Large intestine (tissue), 3 donors: Measurements from ENCODE around the gene ETV6. TPM values are rescaled to one million over a fixed set of nuclear protein-coding genes. Genes with fewer than 3 reads are reported as not detected.
"Not testable (repeated sequence)": the region's sequence is repeated elsewhere in the genome, so short reads cannot be mapped to it uniquely, and the experiment has no call there.

Experiments used
- DNase-seq, 2 donors: peaks; one replicate each; pipeline versions ENCODE4 v3.0.0 to v3.0.0-alpha.2; 2013
- H3K27ac ChIP-seq: one replicate; pipeline ENCODE4 v1.5.1; 2013; ENCODE audit warnings: low read length
- H3K27me3 ChIP-seq: 2 replicates; pipeline ENCODE4 v1.6.1; 2013; ENCODE audit warnings: low read length; ENCODE audit not compliant: control insufficient read depth, insufficient read depth
- H3K36me3 ChIP-seq: 2 replicates; pipeline ENCODE4 v1.6.1; 2013; ENCODE audit warnings: low read length; ENCODE audit not compliant: control insufficient read depth, insufficient read depth
- H3K4me1 ChIP-seq: one replicate; pipeline ENCODE4 v1.6.1; 2013; ENCODE audit warnings: low read length; ENCODE audit not compliant: control insufficient read depth, insufficient read depth
- H3K4me3 ChIP-seq: one replicate; pipeline ENCODE4 v1.5.1; 2013; ENCODE audit warnings: low read length
- H3K9me3 ChIP-seq: one replicate; pipeline ENCODE4 v1.6.1; 2013; ENCODE audit warnings: mild to moderate bottlenecking, low read depth, low read length, moderate library complexity; ENCODE audit not compliant: control insufficient read depth
- WGBS: methylation state at CpG from one replicate; pipeline ENCODE4 v1.1.5; 2013; ENCODE audit warnings: low lambda C conversion rate; ENCODE audit not compliant: insufficient coverage; 5-methylcytosine and 5-hydroxymethylcytosine counted together
- polyA plus RNA-seq: library from polyadenylated mRNA; unstranded; fragments of 120-200 nt; gene quantifications from one replicate; pipeline ENCODE4 v1.2.1, GENCODE V29; 2013

ETV6 gene
- polyA plus RNA-seq, 1 donor, result 14.9 TPM

DNA sequence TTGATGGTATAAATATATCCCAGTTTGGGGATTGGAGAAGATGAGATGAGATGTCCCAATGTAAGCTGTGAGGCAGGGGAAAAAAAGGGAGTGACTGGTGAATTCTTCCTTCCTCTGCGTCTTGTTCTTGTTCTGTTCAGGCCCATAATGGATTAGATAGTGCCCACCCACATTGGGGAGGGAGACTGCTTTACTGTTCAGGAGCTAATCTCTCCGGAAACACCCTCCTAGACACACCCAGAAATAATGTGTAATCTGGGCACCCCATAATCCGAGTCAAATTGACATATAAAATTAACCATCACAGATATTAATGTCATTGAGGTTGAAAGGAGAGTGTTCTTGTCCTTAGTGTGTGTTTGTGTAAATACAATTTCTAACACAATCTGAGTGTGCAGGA lies 29.3 kb downstream of the ETV6 start:
- no peak for DNase-seq
- Histone ChIP-seq H3K4me3 (no peak overlapping the region), H3K9me3 (no peaks in the 10 kb centered on the region), H3K27me3 (no peaks in the 10 kb centered on the region), H3K36me3 (peaks cover 8% of the 10 kb centered on the region), H3K4me1 (no peaks in the 10 kb centered on the region), H3K27ac (no peak overlapping the region)
- WGBS, result 100% methylated on average over 1 of the region's 3 CpGs

DNA sequence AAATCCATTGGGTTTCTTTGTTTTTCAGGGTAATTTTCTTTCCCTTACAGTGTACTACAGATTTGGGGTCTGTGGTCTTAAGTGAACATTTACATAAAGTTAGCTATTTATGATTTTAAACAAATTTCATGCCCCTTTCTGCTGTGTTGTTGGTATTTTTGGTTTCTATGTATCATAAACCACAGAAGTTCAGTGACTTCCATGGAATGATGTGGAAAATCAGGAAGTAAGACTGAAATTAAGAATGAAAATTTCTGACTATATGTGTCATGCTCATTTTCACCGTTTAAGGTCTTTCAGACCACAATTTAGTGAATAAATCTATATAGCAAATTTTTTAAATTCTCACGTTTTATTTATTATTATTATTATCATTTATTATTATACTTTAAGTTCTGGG lies 31.7 kb downstream of the ETV6 start:
- Histone ChIP-seq H3K27me3 (no peaks in the 10 kb centered on the region), H3K36me3 (peaks cover 8% of the 10 kb centered on the region), H3K4me1 (peaks cover 2% of the 10 kb centered on the region), H3K9me3 (no peaks in the 10 kb centered on the region), H3K27ac (no peak overlapping the region), H3K4me3 (no peak overlapping the region)
- 0% methylated on average over 1 of the region's 2 CpGs for WGBS
- no peak for DNase-seq

DNA sequence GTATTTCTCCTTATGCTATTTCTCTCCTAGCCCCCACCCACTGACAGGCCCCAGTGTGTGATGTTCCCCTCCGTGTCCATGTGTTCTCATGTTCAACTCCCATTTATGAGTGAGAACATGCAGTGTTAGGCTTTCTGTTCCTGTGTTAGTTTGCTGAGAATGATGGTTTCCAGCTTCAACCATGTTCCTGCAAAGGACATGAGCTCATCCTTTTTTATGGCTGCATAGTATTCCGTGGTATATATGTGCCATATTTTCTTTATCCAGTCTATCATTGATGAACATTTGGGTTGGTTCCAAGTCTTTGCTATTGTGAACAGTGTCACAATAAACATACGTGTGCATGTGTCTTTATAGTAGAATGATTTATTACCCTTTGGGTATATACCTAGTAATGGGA lies 32.2 kb downstream of the ETV6 start:
- no CpG with 5 or more reads among the region's 3 CpGs for WGBS
- H3K9me3 ChIP-seq, H3K27ac ChIP-seq, H3K27me3 ChIP-seq, H3K4me1 ChIP-seq, DNase-seq, H3K4me3 ChIP-seq, H3K36me3 ChIP-seq: not testable (repeated sequence)

DNA sequence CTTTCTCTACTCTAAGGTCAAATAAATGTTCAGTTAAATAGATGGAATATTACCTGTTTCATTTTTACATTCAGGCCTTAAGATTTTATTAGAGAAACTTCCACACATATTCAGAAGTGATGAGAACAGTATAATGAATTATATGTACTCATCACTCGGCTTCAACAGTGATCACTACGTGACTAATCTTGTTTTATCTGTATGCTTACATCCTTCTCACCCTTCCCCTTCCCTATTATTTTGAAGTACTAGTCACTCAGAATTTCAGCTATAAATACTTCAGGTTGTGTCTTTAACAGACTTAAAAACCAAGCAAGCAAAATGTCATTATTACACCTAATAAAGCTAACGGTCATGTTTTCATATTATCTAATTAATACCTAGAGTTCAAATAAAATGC lies 34.9 kb downstream of the ETV6 start:
- no peaks in the 10 kb centered on the region for H3K9me3 ChIP-seq
- no peaks in the 10 kb centered on the region for H3K36me3 ChIP-seq
- WGBS, result 86% methylated on average over 1 of the region's 3 CpGs
- H3K4me1 ChIP-seq, result peaks cover 4% of the 10 kb centered on the region
- H3K27ac ChIP-seq, result no peak overlapping the region
- no peaks in the 10 kb centered on the region for H3K27me3 ChIP-seq
- no peak overlapping the region for H3K4me3 ChIP-seq
- no peak for DNase-seq

DNA sequence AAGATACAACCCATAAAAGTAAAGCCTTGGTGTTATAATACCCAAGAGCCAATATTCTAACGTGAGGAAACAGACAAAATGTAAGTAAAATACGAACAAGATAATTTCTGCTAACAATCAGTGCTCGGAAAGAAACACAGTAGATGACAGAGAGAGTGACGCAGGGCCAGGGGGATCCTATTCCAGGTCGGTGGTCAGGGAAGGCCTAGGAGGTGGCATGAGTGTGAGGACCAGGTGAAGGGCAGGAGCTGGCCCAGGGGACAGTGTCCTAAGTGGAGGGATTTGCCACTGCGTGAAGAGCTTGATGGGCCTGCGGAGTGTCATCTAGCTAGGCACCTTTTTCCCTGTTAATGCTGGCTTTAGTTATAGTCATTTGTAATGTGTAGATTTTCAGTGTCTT lies 35.3 kb downstream of the ETV6 start:
- no peaks in the 10 kb centered on the region for H3K9me3 ChIP-seq
- H3K27me3 ChIP-seq, result no peaks in the 10 kb centered on the region
- no peak for DNase-seq
- no peak overlapping the region for H3K4me3 ChIP-seq
- peaks cover 4% of the 10 kb centered on the region for H3K4me1 ChIP-seq
- H3K27ac ChIP-seq, result no peak overlapping the region
- H3K36me3 ChIP-seq, result no peaks in the 10 kb centered on the region
- 100% methylated on average over 3 of the region's 7 CpGs for WGBS

DNA sequence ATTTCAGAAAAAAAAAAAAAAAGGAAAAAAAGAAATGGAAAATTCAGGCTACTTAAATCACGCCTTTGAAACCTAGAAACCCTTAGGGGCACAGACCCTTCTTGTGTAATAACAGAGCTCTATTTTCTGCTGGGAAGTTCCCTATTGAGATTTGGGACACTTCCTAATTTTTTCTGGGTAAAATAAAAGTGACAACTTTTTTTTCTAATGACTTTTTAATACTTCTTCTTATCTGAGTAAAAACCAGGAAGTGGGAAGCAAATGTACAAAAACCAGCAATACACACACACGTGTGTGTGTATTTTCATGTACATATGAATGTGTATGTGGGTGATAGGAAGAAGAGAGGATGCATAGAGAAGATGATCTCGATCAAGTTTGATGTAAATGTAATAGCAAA lies 35.8 kb downstream of the ETV6 start:
- 70% methylated on average over 2 of the region's 3 CpGs for WGBS
- Histone ChIP-seq H3K4me1 (peaks cover 4% of the 10 kb centered on the region), H3K27ac (no peak overlapping the region)

DNA sequence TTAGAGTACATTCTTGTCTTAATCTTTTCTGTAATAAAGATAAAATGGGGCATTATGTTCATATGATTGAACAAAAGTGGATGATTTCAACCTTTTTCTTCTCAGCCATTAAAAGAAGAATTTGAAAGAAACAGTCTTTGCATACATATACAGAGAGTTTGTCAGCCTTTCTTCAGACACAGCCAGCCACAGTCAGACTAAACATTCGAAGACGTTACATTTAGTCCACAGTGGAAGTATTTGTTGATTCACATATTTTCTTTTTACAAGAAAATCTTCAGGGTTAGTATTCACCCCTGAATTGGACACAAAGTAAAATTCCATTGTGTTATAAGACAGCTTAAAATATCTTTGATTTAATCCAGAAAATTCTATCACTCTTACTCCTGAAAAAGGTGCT lies 36.2 kb downstream of the ETV6 start:
- Histone ChIP-seq H3K36me3 (no peaks in the 10 kb centered on the region), H3K27ac (no peak overlapping the region), H3K27me3 (no peaks in the 10 kb centered on the region), H3K4me3 (no peak overlapping the region), H3K4me1 (peaks cover 4% of the 10 kb centered on the region), H3K9me3 (no peaks in the 10 kb centered on the region)
- DNase-seq, result no peak
- WGBS, result 87% methylated on average over 2 of the region's 2 CpGs

More for the DNA sequence above, 35.8 kb downstream of the ETV6 start:
- no peaks in the 10 kb centered on the region for H3K9me3 ChIP-seq
- H3K4me3 ChIP-seq, result no peak overlapping the region
- DNase-seq, result no peak
- H3K27me3 ChIP-seq, result no peaks in the 10 kb centered on the region
- H3K36me3 ChIP-seq, result no peaks in the 10 kb centered on the region

DNA sequence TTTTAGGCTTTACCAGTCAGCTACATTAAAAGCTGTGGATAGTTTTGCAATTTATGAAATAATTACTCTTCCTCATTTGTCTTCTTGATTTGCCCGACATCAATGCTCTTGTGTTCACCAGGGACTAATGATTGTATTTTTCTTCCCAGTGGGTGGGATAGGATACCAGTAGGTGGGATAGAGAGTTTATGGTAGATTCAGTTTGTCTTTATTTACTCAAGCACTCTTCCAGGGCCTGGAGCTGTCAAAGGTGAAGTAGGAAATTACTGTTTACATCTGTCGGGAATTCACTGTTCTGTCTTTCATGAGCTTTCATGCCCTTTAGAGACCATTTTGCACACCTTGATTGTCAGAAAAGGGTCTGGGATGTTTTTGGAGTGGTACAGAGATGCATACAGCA lies 36.6 kb downstream of the ETV6 start:
- Histone ChIP-seq H3K36me3 (no peaks in the 10 kb centered on the region), H3K9me3 (no peaks in the 10 kb centered on the region), H3K4me3 (no peak overlapping the region), H3K27ac (no peak overlapping the region), H3K27me3 (no peaks in the 10 kb centered on the region), H3K4me1 (peaks cover 4% of the 10 kb centered on the region)
- DNase-seq, result no peak
- no CpG with 5 or more reads among the region's 2 CpGs for WGBS

DNA sequence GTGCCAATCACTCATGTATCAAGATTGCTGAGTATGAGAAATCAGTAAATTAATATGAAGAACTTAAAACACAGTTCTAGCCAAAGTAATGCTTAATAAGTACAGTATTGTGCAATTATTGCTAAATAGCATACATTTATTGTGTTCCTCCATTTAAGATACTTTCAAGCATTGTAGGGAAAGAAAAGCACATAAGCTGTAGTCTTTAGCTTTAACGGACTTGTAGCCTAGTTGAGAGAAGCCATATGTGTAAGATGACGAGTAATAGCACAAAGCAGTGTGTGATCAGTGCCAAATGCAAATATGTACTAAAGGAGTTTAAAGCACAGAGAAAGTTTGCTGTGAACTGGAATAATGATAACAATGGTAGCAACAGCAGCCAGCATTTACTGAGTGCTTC lies 38.1 kb downstream of the ETV6 start:
- no peaks in the 10 kb centered on the region for H3K36me3 ChIP-seq
- H3K4me1 ChIP-seq, result peaks cover 4% of the 10 kb centered on the region
- no peak overlapping the region for H3K4me3 ChIP-seq
- H3K27ac ChIP-seq, result no peak overlapping the region
- WGBS, result no CpG with 5 or more reads among the region's 2 CpGs
- no peaks in the 10 kb centered on the region for H3K9me3 ChIP-seq
- no peaks in the 10 kb centered on the region for H3K27me3 ChIP-seq
- DNase-seq, result no peak

DNA sequence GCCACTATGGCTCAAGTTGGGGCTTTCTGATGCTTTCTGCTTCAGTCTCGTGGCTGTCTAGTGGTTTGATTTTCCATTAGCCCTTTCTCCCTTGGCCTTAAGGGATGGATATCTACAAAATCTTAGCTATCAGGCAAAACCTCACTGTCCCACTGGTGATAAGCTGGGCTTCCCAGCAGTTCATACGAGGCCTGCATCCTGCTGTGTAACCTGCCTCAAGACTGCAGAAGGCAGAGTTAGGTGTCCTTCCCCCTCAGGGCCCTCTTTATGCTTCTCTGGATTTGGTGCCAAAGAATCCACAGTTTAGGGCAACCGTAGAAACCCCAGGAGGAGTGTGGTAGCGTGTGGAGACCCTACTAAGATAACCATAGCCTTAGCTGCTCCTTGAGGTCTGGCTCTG lies 38.9 kb downstream of the ETV6 start:
- DNase-seq, result no peak
- H3K4me1 ChIP-seq, result peaks cover 4% of the 10 kb centered on the region
- no peak overlapping the region for H3K27ac ChIP-seq
- no peaks in the 10 kb centered on the region for H3K27me3 ChIP-seq
- H3K4me3 ChIP-seq, result no peak overlapping the region
- no peaks in the 10 kb centered on the region for H3K36me3 ChIP-seq
- WGBS, result no CpG with 5 or more reads among the region's 4 CpGs
- no peaks in the 10 kb centered on the region for H3K9me3 ChIP-seq

DNA sequence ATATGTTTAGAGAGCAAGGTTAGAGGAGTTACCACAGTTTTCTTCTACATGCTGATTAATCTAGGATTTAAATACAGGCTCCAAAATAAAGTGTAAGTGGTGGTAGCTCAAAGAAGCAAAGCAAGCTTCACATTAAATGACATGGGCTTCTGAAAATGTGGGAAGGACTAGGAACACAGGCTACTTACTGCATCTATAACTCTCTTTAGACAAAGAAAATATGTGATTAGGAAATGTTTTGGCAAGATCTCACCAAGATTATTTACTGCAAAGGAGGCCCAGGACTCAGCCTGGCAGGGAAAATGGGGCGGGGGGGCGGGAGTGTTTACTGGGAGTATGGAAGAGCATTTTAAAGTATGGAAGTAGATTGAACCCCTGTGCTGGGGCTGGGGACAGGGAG lies 39.4 kb downstream of the ETV6 start:
- no peaks in the 10 kb centered on the region for H3K9me3 ChIP-seq
- H3K27ac ChIP-seq, result no peak overlapping the region
- H3K27me3 ChIP-seq, result no peaks in the 10 kb centered on the region
- no peaks in the 10 kb centered on the region for H3K36me3 ChIP-seq
- H3K4me1 ChIP-seq, result peaks cover 4% of the 10 kb centered on the region
- no peak overlapping the region for H3K4me3 ChIP-seq
- WGBS, result no CpG with 5 or more reads among the region's 2 CpGs
- no peak for DNase-seq
